ENCODE data around the gene C1orf21.

C1orf21 gene

DNA sequence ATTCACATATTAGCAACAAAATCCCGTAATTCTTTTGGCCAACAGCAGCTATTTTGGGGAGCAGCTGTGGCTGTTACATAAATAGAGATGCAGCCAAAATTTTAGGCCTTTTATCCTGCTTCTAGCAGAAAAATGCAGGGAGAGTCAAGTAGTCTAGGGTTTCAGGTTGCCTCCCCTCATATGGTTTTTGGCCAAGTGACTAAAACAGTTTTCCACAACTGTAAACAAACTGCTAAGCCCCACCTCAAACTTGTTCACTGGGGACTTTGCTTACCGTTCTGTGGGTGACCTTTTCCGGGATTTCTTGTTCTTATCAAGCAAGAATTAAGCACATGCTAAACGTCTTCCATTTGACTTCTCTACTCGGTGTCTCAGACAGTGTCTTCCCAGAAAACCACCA lies 234.4 kb downstream of the C1orf21 start:
- TF ChIP-seq, protein P1, sequence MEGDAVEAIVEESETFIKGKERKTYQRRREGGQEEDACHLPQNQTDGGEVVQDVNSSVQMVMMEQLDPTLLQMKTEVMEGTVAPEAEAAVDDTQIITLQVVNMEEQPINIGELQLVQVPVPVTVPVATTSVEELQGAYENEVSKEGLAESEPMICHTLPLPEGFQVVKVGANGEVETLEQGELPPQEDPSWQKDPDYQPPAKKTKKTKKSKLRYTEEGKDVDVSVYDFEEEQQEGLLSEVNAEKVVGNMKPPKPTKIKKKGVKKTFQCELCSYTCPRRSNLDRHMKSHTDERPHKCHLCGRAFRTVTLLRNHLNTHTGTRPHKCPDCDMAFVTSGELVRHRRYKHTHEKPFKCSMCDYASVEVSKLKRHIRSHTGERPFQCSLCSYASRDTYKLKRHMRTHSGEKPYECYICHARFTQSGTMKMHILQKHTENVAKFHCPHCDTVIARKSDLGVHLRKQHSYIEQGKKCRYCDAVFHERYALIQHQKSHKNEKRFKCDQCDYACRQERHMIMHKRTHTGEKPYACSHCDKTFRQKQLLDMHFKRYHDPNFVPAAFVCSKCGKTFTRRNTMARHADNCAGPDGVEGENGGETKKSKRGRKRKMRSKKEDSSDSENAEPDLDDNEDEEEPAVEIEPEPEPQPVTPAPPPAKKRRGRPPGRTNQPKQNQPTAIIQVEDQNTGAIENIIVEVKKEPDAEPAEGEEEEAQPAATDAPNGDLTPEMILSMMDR (conservative IDR thresholded peaks at IDR 0.05): no peak
- peak overlapping the region; percentile 81 for H3K27ac ChIP-seq

DNA sequence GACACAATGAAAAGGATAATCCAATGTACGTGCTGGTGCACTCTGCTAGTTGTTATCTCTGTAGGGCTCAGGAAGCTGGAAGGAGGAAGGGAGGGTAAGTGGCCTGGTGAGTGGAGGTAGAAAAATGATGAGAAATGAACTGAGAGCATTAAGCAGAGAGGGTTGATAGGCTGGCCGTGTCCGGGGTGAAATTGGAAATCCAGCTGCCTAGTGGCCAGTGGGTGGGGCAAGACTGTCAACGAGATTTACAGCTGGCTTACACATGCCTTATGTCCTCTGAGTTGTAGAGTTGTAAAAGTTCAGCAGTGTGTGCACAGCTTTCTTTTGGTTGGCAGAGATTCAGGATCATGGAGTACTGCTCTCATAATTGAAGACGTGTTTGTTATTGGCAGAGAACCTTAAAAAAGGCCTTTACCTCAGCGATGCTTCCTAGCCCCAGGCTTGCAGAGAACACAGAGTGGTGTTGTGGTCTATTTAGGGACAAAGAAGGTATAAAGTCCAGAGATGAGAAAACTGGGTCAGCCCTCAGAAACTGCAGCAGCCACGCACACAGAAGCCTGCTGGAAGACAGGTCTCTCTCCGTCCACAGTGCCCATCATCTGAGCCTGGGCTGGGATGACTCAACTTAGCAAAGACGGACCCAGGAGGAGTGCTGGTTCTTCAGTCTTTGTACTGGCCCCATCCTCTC lies 235.5 kb downstream of the C1orf21 start:
- TF ChIP-seq, protein P1 (conservative IDR thresholded peaks at IDR 0.05): peak; percentile 25; the same call in 1 of the 2 replicates
- H3K27ac ChIP-seq: peak overlapping the region; percentile 81

- peak overlapping the region; percentile 81 for H3K27ac ChIP-seq
- TF ChIP-seq, protein P1 (conservative IDR thresholded peaks at IDR 0.05): no peak
Observed at GRCh38 chr1:184623404-184623803, 236.6 kb downstream of the C1orf21 start.

- TF ChIP-seq, protein P1 (conservative IDR thresholded peaks at IDR 0.05): no peak
- peak overlapping the region; percentile 81; the same call in 1 of the 2 replicates for H3K27ac ChIP-seq
Observed at GRCh38 chr1:184624051-184624450, 237.2 kb downstream of the C1orf21 start.

GRCh38 chr1:184624626-184625025 lies 237.8 kb downstream of the C1orf21 start:
- TF ChIP-seq, protein P1 (conservative IDR thresholded peaks at IDR 0.05): no peak
- no peak overlapping the region for H3K27ac ChIP-seq

DNA sequence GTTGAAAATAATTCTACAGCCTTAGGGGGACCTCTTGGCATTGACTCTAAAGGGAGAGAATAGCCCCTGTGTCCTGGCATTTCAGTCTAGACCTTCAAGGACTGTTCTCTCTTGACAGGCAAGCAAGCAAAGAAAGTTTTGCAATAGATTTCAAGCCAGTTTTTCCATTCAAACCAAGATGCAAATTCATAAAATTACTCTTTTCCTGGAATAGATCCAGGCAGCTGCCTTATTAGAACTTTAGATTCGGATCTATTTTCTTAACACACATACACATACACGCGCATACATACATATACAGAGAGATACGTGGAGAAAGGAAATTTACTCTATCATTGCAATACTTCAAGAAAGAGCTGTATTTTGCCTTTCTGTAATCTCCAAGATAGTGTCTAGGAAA lies 238.4 kb downstream of the C1orf21 start:
- TF ChIP-seq, protein P1 (conservative IDR thresholded peaks at IDR 0.05): no peak
- no peak overlapping the region for H3K27ac ChIP-seq

- TF ChIP-seq, protein P1 (conservative IDR thresholded peaks at IDR 0.05): no peak
Observed at GRCh38 chr1:184626076-184627006, 239.5 kb downstream of the C1orf21 start.

More at GRCh38 chr1:184626076-184627006, 239.5 kb downstream of the C1orf21 start:
- H3K27ac ChIP-seq: no peak overlapping the region
